Small intestine (tissue), 7 donors: ENCODE data around the gene CLECL1. TPM values are rescaled to one million over a fixed set of nuclear protein-coding genes. Genes with fewer than 3 reads are reported as not detected.
A peak's percentile ranks its signal among the peaks of the same experiment; 100 is the strongest.
"Not testable (repeated sequence)": the region's sequence is repeated elsewhere in the genome, so short reads cannot be mapped to it uniquely, and the experiment has no call there.

Source experiments
- DNase-seq, 2 donors: peaks; one replicate each; pipeline versions ENCODE4 v3.0.0 to v3.0.0-alpha.2; 2013
- FAIRE-seq: peaks from 2 replicates; lab custom pipeline; 2012; peaks lifted over from hg19 to GRCh38; lab: Jason Lieb, UNC
- H3K27ac ChIP-seq, 3 donors: one replicate each; pipeline ENCODE4 v1.5.1; 2013; ENCODE audit warnings: low read length in 2 of 3, mild to moderate bottlenecking in 2 of 3, control low read depth in 1 of 3, inconsistent platforms in 1 of 3, low read depth in 1 of 3, moderate library complexity in 1 of 3
- H3K27me3 ChIP-seq, 3 donors: one replicate each; pipeline ENCODE4 v1.6.1; 2013; ENCODE audit warnings: low read length in 3 of 3, inconsistent platforms in 1 of 3; ENCODE audit not compliant: control insufficient read depth in 3 of 3, insufficient read depth in 3 of 3
- H3K36me3 ChIP-seq, 3 donors: one replicate each; pipeline ENCODE4 v1.6.1; 2013; ENCODE audit warnings: low read length in 3 of 3, inconsistent platforms in 1 of 3, low read depth in 1 of 3, mild to moderate bottlenecking in 1 of 3, moderate library complexity in 1 of 3; ENCODE audit not compliant: control insufficient read depth in 3 of 3, insufficient read depth in 2 of 3
- H3K4me1 ChIP-seq, 3 donors: one replicate each; pipeline ENCODE4 v1.6.1; 2013; ENCODE audit warnings: low read length in 2 of 3, inconsistent platforms in 1 of 3, low read depth in 1 of 3, mild to moderate bottlenecking in 1 of 3, moderate library complexity in 1 of 3; ENCODE audit not compliant: control insufficient read depth in 3 of 3, insufficient read depth in 2 of 3
- H3K4me3 ChIP-seq, 3 donors: one replicate each; pipeline ENCODE4 v1.5.1; 2013; ENCODE audit warnings: low read length in 3 of 3, control low read depth in 1 of 3, inconsistent platforms in 1 of 3, low read depth in 1 of 3, mild to moderate bottlenecking in 1 of 3, moderate library complexity in 1 of 3
- H3K9me3 ChIP-seq, 2 donors: one replicate each; pipeline ENCODE4 v1.6.1; 2013; ENCODE audit warnings: low read depth in 1 of 2, low read length in 1 of 2; ENCODE audit not compliant: control insufficient read depth in 2 of 2, insufficient read depth in 1 of 2
- WGBS, 3 donors: extraction: QIAGEN DNeasy Blood & Tissue Kit; methylation state at CpG; one replicate each; pipeline ENCODE4 v1.1.7; 2013; 5-methylcytosine and 5-hydroxymethylcytosine counted together
- polyA plus RNA-seq, 4 donors: library from polyadenylated mRNA; stranded (reverse) in 3 of 4; unstranded in 1 of 4; fragments of 200-250 nt in 3 of 4; fragments of 120-200 nt in 1 of 4; gene quantifications; one replicate each; pipeline versions ENCODE4 v1.2.1 to v1.2.3, GENCODE V29; 2013
- donor health status: healthy with polysubstance abuse.
- donor health status: control.
- donor health status: control.
- donor health status: Bipolar disorder and iron deficiency.
- donor health status: healthy.

CLECL1 gene
- polyA plus RNA-seq, 4 donors = 0.58 to 2.4 (median 0.92) TPM; not detected in 1

DNA sequence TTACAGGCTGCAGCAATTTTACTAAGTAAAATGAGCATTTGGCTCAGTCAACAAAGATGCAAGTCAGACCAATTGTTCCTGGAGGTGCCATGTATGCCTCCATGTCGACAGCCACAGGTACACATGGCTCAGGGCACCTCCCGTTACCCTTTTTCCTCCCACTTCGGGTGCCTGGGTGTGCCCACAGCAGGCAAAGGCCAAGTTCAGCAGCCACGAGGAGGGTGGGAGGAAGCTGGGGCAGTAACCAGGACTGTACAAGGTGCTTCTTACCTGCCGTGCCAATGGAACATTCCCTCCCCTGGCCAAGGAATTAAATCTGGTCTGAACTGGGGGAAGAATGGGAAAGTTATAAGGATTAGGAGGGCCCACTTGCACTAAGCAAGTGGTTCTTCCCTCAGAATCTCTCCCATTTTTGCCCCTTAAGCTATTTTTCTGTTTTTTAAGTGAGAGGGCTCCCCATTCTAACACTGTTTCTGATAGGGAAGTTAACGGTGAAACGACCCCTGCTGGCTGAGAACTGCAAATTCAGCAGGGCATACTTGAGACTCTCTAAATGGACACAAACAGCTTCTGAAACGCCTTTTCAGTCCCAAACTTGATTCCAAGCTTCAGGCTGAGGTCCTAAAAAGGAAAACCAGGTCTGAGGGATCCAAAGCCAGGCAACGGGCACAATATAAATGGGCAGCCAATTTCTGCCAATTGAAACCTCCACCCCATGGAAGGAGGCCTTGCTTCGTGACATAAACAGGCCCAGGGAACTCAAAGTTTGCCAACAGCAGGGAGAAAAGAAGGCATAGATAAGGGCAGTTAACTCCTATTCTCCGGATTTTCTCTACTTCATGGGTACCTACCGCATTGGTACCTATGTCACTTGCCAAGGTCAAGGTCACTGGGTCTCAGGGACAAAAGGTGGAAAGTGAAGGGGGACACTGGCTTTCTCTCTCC is 24.8 kb downstream of the CLECL1 start:
- no peak for FAIRE-seq
- H3K4me3 ChIP-seq = no peak overlapping the region

DNA sequence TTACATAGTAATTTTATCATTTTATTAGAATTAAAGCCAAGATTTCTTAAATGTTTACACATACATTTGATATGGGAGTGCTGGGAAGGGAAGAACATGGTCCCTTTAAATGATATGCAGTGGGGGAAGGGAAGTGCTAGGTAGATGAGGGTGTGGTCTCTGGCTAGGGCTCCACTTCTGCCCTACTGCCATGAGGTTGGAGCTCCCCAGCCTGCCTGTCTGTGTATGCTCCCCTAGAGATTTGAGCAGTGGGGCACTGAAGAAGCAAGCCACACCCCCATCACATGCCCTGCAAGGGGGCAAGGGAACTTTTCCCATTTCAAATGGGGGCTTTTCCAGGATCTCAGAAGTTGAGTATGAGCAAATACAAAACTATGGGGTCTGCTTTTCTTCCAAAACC is 25.5 kb downstream of the CLECL1 start:
- no peak for DNase-seq
- H3K27me3 ChIP-seq = no peaks in the 10 kb centered on the region
- H3K9me3 ChIP-seq = peaks cover 0 to under 1% of the 10 kb centered on the region in 2 donors
- no peak for FAIRE-seq
- H3K4me1 ChIP-seq = no peaks in the 10 kb centered on the region
- H3K36me3 ChIP-seq = no peaks in the 10 kb centered on the region
- H3K4me3 ChIP-seq = no peak overlapping the region
- no peak overlapping the region for H3K27ac ChIP-seq

More for the DNA sequence above, 24.8 kb downstream of the CLECL1 start:
- peak; percentile 48 to 65 for DNase-seq
- Histone ChIP-seq H3K27me3 (no peaks in the 10 kb centered on the region), H3K9me3 (no peaks in the 10 kb centered on the region), H3K4me1 (no peaks in the 10 kb centered on the region), H3K36me3 (no peaks in the 10 kb centered on the region), H3K27ac (peak overlapping the region in 2 of 3 donors; percentile 21 to 69)
- 33 to 51% (median 36%) methylated on average over 12 of the region's 12 CpGs for WGBS, 3 donors

DNA sequence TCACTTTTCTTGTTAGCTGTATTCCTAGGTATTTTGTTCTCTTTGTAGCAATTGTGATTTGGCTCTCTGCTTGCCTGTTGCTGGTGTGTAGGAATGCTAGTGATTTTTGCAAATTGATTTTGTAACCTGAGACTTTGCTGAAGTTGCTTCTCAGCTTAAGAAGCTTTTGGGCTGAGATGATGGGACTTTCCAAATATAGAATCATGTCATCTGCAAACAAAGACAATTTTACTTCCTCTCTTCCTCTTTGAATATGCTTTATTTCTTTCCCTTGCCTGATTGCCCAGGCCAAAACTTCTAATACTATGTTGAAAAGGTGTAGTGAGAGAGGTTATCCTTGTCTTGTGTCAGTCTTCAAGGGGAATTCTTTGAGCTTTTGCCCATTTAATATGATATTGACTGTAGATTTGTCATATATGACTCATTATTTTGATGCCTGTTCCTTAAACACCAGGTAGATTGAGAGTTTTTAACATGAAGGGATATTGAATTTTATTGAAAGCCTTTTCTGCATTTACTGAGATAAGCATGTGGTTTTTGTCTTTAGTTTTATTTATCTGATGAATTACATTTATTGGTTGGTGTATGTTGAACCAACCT is 26.7 kb downstream of the CLECL1 start:
- Histone ChIP-seq H3K4me3 (no peak overlapping the region), H3K4me1 (no peaks in the 10 kb centered on the region), H3K27me3 (no peaks in the 10 kb centered on the region), H3K36me3 (no peaks in the 10 kb centered on the region), H3K27ac (no peak overlapping the region), H3K9me3 (peaks cover 0 to 7% of the 10 kb centered on the region in 2 donors)
- no peak for DNase-seq
- no peak for FAIRE-seq

GRCh38 chr12:9704561-9704960 is 28.3 kb downstream of the CLECL1 start:
- not testable (repeated sequence) for H3K4me1 ChIP-seq, DNase-seq, FAIRE-seq, H3K27me3 ChIP-seq, H3K27ac ChIP-seq, H3K4me3 ChIP-seq, H3K36me3 ChIP-seq, H3K9me3 ChIP-seq
- WGBS, 3 donors = 92 to 94% (median 93%) methylated on average over 5 of the region's 5 CpGs

DNA sequence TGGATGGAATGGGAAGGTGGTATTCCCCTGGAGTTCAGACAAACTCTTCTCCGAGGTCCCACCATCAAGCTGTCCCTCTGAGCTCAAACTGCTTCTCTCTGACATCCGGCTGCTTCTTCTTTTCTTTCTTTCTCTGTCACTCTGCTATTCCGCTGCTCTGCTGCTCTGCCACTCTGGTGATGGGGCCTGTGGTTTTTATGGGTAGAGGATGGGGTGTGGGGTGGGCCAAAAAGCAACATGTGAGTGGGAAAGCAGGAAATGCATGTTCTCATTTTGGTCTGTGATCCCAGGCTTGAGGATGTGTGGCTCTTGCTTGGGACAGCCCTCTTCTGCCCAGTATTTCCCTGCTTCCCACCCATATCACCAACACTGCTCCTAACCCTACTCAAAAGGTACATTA is 30.6 kb downstream of the CLECL1 start:
- FAIRE-seq (no peak), DNase-seq (peak in 1 of 2 donors; percentile 43)
- H3K27me3 ChIP-seq = no peaks in the 10 kb centered on the region
- H3K4me1 ChIP-seq = no peaks in the 10 kb centered on the region
- H3K36me3 ChIP-seq = no peaks in the 10 kb centered on the region
- peak overlapping the region in 1 of 3 donors; percentile 32 for H3K27ac ChIP-seq
- peaks cover 0 to 7% of the 10 kb centered on the region in 2 donors for H3K9me3 ChIP-seq
- 62 to 83% (median 64%) methylated on average over 3 of the region's 3 CpGs for WGBS, 3 donors
- no peak overlapping the region for H3K4me3 ChIP-seq

GRCh38 chr12:9701380-9702154 is 31.3 kb downstream of the CLECL1 start:
- Histone ChIP-seq H3K4me3 (no peak overlapping the region), H3K4me1 (no peaks in the 10 kb centered on the region), H3K27me3 (no peaks in the 10 kb centered on the region), H3K27ac (peak overlapping the region in 1 of 3 donors; percentile 32), H3K9me3 (peaks cover 0 to 7% of the 10 kb centered on the region in 2 donors), H3K36me3 (no peaks in the 10 kb centered on the region)
- DNase-seq (no peak), FAIRE-seq (no peak)
- 68 to 100% (median 89%) methylated on average over 1 of the region's 1 CpG for WGBS, 3 donors

DNA sequence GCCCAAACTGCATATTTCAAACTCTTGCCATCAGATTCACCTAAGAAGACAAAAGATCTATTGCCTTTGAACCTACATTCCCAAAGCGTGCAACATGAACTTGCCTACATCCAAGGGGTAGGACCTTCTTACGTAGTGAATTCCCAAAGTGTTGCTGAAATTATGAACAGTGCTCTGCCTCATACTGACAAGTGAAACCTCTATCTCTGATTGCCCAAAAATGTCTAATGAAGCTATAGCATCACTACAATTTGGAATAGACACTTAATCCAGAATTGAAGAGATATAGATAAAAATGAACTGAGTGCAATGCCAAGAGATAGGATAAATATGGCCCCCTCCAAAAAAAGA is 32.3 kb downstream of the CLECL1 start:
- Histone ChIP-seq H3K4me1 (no peaks in the 10 kb centered on the region), H3K4me3 (no peak overlapping the region), H3K27ac (no peak overlapping the region), H3K36me3 (no peaks in the 10 kb centered on the region), H3K9me3 (peaks cover 0 to 7% of the 10 kb centered on the region in 2 donors), H3K27me3 (no peaks in the 10 kb centered on the region)
- DNase-seq (no peak), FAIRE-seq (no peak)
- 90 to 93% (median 93%) methylated on average over 2 of the region's 2 CpGs for WGBS, 3 donors

- no peaks in the 10 kb centered on the region for H3K27me3 ChIP-seq
- FAIRE-seq (no peak), DNase-seq (no peak)
- H3K36me3 ChIP-seq = peaks cover 0 to 4% (median 0%) of the 10 kb centered on the region in 3 donors
- 33 to 57% (median 53%) methylated on average over 2 of the region's 2 CpGs for WGBS, 3 donors
- no peak overlapping the region for H3K4me3 ChIP-seq
- no peaks in the 10 kb centered on the region for H3K4me1 ChIP-seq
- peaks cover 0 to 7% of the 10 kb centered on the region in 2 donors for H3K9me3 ChIP-seq
- no peak overlapping the region for H3K27ac ChIP-seq
Observed at GRCh38 chr12:9699898-9700605, 32.8 kb downstream of the CLECL1 start.
